Stomach (tissue), 9 donors: ENCODE results near the gene NEIL1. TPM values are rescaled to one million over a fixed set of nuclear protein-coding genes. Genes with fewer than 3 reads are reported as not detected.
A peak's percentile ranks its signal among the peaks of the same experiment; 100 is the strongest.

Experiments used
- DNase-seq, 2 donors: peaks; one replicate each; pipeline versions ENCODE4 v3.0.0 to v3.0.0-alpha.2; 2013 to 2019
- H3K27ac ChIP-seq, 5 donors: fragments of 200-600 bp in 4 of 5; sonication (generic) in 4 of 5; one replicate each; pipeline ENCODE4 v1.5.1; 2013 to 2019; ENCODE audit warnings: mild to moderate bottlenecking in 1 of 5, moderate library complexity in 1 of 5
- H3K27me3 ChIP-seq, 3 donors: fragments of 200-600 bp; sonication (generic); one replicate each; pipeline ENCODE4 v1.5.1; 2017 to 2019; ENCODE audit warnings: mixed run types in 1 of 3
- H3K36me3 ChIP-seq, 4 donors: fragments of 200-600 bp; sonication (generic); 1 replicate in 3 of 4; 2 replicates in 1 of 4; pipeline ENCODE4 v1.5.1; 2016 to 2019
- H3K4me1 ChIP-seq, 4 donors: fragments of 200-600 bp; sonication (generic); one replicate each; pipeline ENCODE4 v1.5.1; 2016 to 2019
- H3K4me3 ChIP-seq, 4 donors: fragments of 200-600 bp; sonication (generic) in 3 of 4; one replicate each; pipeline ENCODE4 v1.5.1; 2016 to 2019; ENCODE audit warnings: mild to moderate bottlenecking in 1 of 4
- H3K9me3 ChIP-seq, 4 donors: fragments of 200-600 bp; sonication (generic); one replicate each; pipeline ENCODE4 v1.5.1; 2016 to 2019
- EP300 ChIP-seq: sonication (generic); formaldehyde crosslinking; IDR thresholded peaks from one replicate; pipeline ENCODE4 v1.6.1; 2017; ENCODE audit warnings: antibody characterized with exemption
- POLR2A ChIP-seq, 4 donors: fragments of 450-650 bp; IDR thresholded peaks; one replicate each; pipeline ENCODE4 v1.6.1; 2016; ENCODE audit warnings: antibody characterized with exemption in 4 of 4, control low read depth in 2 of 4, mild to moderate bottlenecking in 1 of 4, moderate library complexity in 1 of 4
- POLR2AphosphoS5 ChIP-seq, 3 donors: sonication (generic); formaldehyde crosslinking; IDR thresholded peaks; one replicate each; pipeline ENCODE4 v1.6.1; 2016; ENCODE audit warnings: antibody characterized with exemption in 3 of 3
- WGBS, 5 donors: extraction: QIAGEN DNeasy Blood & Tissue Kit in 3 of 5; methylation state at CpG; one replicate each; pipeline versions ENCODE4 v1.1.5 to v1.1.7; 2013 to 2018; 5-methylcytosine and 5-hydroxymethylcytosine counted together
- intact Hi-C: fragments of 100-400 bp; cut with DNase I; formaldehyde crosslinking; loops from one replicate; pipeline ENCODE4 v1.15.1; 2023; ENCODE audit warnings: low total_unique reads
- polyA plus RNA-seq, 3 donors: library from polyadenylated mRNA; stranded (reverse); fragments of 200-250 nt; gene quantifications; one replicate each; pipeline ENCODE4 v1.2.3, GENCODE V29; 2013
- total RNA-seq, 5 donors: library from RNA; depleted of rRNA; stranded (reverse); fragments of >200 nt; gene quantifications; one replicate each; pipeline versions ENCODE4 v1.1.0 to v1.2.3, GENCODE V29; 2014 to 2016
- TF ChIP-seq, protein P1 (sequence below), 7 experiments: fragments of 450-650 bp in 4 of 7; fragments of 200-600 bp in 3 of 7; sonication (generic) in 3 of 7; IDR thresholded peaks; one replicate each; pipeline ENCODE4 v1.5.1; 2016 to 2019; ENCODE audit warnings: antibody characterized with exemption in 7 of 7, control low read depth in 2 of 7, mild to moderate bottlenecking in 1 of 7
- donor health status: healthy with polysubstance abuse.
- donor health status: Bipolar disorder and iron deficiency.
- donor health status: healthy.

Gene NEIL1
- total and polyA plus RNA-seq, 8 donors: 18.2 to 793 (median 35.1) TPM

DNA sequence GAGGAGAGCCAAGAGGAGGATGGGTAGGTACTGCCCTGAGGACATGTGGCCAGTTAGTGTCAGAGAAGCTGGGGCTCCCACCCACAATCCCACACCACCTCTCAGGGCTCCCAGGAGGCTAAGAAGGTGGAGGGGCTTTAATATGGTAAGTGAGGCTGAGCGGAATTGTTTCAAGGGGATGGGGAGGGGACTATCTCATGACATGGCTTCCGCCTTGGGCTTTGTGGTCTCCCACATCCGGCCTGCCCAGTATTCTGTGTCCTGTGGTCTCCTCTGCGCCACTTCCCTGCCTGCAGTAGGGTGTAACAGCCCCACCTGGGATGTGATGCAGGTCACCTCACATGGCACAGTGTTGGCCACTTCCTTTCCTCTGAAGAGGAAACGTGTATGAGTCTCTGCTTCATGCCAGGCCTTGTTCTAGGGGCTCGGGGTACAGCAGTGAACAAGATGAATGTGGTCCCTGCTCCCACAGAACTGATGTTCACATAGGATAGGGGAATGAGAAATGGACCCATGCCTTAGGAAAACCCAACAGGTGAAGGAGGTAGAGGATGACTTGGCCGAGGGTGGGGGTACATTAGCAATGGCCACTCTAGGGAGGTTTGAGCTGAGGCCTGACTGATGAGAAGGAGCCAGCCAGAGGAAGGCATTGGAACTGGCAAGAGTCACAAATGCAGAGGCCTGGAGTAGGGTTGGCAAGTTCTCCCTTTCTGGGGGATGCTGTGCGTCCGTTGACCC, 3.2 kb downstream of the NEIL1 start:
- H3K9me3 ChIP-seq: no peaks in the 10 kb centered on the region
- H3K27ac ChIP-seq: peak overlapping the region in 3 of 5 donors; percentile 14 to 34 (median 20)
- H3K4me1 ChIP-seq: peaks cover 14 to 46% (median 35%) of the 10 kb centered on the region in 4 donors
- H3K36me3 ChIP-seq: peaks cover 6 to 17% (median 15%) of the 10 kb centered on the region in 4 donors
- 73 to 86% (median 77%) methylated on average over 7 to 9 of the region's 9 CpGs for WGBS, 5 donors
- H3K4me3 ChIP-seq: no peak overlapping the region
- H3K27me3 ChIP-seq: peaks cover 0 to 10% (median 0%) of the 10 kb centered on the region in 3 donors
- peak; percentile 58 to 70 for DNase-seq
- intact Hi-C loops: no loop called here
- no peak for TF ChIP-seq POLR2AphosphoS5 (IDR thresholded peaks at IDR 0.05)
- TF ChIP-seq POLR2A (IDR thresholded peaks at IDR 0.05): no peak
- TF ChIP-seq, protein P1, sequence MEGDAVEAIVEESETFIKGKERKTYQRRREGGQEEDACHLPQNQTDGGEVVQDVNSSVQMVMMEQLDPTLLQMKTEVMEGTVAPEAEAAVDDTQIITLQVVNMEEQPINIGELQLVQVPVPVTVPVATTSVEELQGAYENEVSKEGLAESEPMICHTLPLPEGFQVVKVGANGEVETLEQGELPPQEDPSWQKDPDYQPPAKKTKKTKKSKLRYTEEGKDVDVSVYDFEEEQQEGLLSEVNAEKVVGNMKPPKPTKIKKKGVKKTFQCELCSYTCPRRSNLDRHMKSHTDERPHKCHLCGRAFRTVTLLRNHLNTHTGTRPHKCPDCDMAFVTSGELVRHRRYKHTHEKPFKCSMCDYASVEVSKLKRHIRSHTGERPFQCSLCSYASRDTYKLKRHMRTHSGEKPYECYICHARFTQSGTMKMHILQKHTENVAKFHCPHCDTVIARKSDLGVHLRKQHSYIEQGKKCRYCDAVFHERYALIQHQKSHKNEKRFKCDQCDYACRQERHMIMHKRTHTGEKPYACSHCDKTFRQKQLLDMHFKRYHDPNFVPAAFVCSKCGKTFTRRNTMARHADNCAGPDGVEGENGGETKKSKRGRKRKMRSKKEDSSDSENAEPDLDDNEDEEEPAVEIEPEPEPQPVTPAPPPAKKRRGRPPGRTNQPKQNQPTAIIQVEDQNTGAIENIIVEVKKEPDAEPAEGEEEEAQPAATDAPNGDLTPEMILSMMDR (IDR thresholded peaks at IDR 0.05): no peak
- no peak for TF ChIP-seq EP300

DNA sequence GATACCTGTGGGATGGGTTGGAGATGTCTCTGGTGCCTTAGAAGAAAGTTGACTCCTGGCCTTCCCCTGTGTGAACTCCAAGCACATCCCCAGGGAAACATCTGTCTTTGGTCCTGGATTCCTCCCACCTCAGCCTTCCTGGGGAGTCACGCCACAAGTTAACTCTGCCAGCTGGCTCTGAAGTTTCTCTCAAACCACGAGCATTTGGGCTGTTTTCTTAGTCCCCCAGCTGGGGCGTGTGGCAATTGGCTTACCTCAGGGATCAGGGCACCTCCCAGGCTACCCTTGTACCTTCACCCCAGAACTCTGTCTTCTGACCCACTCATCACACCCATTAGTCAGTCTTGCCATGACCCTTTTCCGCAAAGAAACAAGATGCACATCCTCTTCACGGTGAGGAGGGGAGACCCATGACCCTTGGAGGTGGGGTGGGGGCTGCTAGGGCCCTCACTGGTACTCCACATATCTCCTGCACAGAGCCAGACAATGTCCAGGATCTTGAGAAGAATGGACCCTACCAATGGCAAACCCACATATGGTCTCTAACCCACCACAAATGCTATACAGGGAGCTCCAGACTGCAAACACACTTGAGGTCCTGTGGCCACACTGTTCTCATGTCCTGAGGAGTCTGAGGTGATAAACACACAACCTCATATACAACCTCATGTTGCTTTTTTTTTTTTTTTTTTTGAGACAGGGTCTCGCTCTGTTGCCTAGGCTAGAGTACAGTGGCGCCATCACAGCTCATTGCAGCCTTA, 3.9 kb downstream of the NEIL1 start:
- no peak for TF ChIP-seq EP300
- no peak for TF ChIP-seq POLR2A (IDR thresholded peaks at IDR 0.05)
- no peak for TF ChIP-seq POLR2AphosphoS5 (IDR thresholded peaks at IDR 0.05)
- TF ChIP-seq, protein P1 (IDR thresholded peaks at IDR 0.05): no peak
- Histone ChIP-seq H3K4me1 (peaks cover 14 to 46% (median 34%) of the 10 kb centered on the region in 4 donors), H3K9me3 (no peaks in the 10 kb centered on the region), H3K27me3 (peaks cover 0 to 10% (median 0%) of the 10 kb centered on the region in 3 donors), H3K27ac (peak overlapping the region in 3 of 5 donors; percentile 14 to 34 (median 20)), H3K4me3 (no peak overlapping the region), H3K36me3 (peaks cover 11 to 25% (median 23%) of the 10 kb centered on the region in 4 donors)
- intact Hi-C loops: no loop called here
- DNase-seq: no peak
- WGBS, 5 donors: 75 to 81% (median 80%) methylated on average over 7 of the region's 7 CpGs

DNA sequence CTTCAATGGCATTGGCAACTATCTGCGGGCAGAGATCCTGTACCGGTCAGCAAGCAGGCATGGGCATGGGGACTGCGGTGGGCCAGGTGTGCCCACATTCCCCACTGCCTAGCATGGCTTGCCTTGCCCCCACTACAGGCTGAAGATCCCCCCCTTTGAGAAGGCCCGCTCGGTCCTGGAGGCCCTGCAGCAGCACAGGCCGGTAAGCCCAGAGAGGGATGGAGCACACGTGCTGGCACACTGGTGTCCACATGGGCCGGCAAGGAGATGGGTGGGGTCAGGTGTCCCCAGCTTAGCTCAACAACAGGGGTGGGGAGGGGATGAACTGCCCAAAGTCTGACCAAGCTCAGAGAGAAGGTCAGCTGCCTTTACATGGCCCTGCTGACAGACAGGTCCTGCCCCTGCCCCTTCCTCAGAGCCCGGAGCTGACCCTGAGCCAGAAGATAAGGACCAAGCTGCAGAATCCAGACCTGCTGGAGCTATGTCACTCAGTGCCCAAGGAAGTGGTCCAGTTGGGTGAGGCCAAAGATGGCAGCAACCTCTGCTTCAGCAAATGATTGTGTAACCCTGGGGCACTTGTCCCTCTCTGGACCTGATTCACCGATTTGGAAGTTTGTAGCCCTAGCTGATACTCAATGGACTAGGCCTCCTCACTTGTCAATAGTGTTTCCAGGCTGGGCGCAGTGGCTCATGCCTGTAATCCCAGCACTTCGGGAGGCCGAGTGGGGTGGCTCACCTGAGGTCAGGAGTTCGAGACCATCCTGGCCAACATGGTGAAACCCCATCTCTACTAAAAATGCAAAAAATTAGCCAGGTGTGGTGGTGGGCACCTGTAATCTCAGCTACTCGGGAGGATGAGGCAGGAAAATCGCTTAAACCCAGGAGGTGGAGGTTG, 5.6 kb downstream of the NEIL1 start:
- H3K4me1 ChIP-seq: peaks cover 14 to 33% (median 26%) of the 10 kb centered on the region in 4 donors
- H3K36me3 ChIP-seq: peaks cover 22 to 40% (median 39%) of the 10 kb centered on the region in 4 donors
- no peak overlapping the region for H3K4me3 ChIP-seq
- WGBS, 5 donors: 85 to 90% (median 88%) methylated on average over 11 to 16 of the region's 16 CpGs
- H3K27me3 ChIP-seq: peaks cover 0 to 9% (median 0%) of the 10 kb centered on the region in 3 donors
- no peak for DNase-seq
- intact Hi-C loops: no loop called here
- no peaks in the 10 kb centered on the region for H3K9me3 ChIP-seq
- H3K27ac ChIP-seq: no peak overlapping the region
- TF ChIP-seq POLR2A (IDR thresholded peaks at IDR 0.05): no peak
- TF ChIP-seq POLR2AphosphoS5 (IDR thresholded peaks at IDR 0.05): no peak
- TF ChIP-seq, protein P1 (IDR thresholded peaks at IDR 0.05): no peak
- TF ChIP-seq EP300: no peak

DNA sequence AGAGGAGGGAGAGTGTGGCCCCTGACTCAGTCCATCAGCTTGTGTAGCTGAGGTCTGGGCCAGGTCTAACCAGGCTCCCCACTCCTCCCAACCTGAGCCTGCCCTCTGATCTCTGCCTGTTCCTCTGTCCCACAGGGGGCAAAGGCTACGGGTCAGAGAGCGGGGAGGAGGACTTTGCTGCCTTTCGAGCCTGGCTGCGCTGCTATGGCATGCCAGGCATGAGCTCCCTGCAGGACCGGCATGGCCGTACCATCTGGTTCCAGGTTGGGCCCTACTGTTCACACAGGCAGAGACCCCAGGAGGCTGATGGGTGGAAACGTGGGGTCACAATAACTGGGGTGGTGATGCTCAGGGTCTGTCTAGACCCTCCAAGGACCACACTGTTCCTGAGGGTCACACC, 6.8 kb downstream of the NEIL1 start:
- WGBS, 5 donors: 74 to 91% (median 81%) methylated on average over 5 to 7 of the region's 7 CpGs

More for the DNA sequence above, 6.8 kb downstream of the NEIL1 start:
- Histone ChIP-seq H3K27me3 (no peaks in the 10 kb centered on the region), H3K9me3 (no peaks in the 10 kb centered on the region), H3K4me3 (no peak overlapping the region), H3K36me3 (peaks cover 30 to 51% (median 51%) of the 10 kb centered on the region in 4 donors), H3K27ac (no peak overlapping the region), H3K4me1 (peaks cover 9 to 22% (median 18%) of the 10 kb centered on the region in 4 donors)
- no peak for DNase-seq
- TF ChIP-seq POLR2A (IDR thresholded peaks at IDR 0.05) (no peak), EP300 (no peak), POLR2AphosphoS5 (IDR thresholded peaks at IDR 0.05) (no peak)
- TF ChIP-seq, protein P1 (IDR thresholded peaks at IDR 0.05): no peak
- intact Hi-C loops: no loop called here
